GM23338 (cell line): Measurements from ENCODE around the gene ORC2. TPM values are rescaled to one million over a fixed set of nuclear protein-coding genes. Genes with fewer than 3 reads are reported as not detected.

Experiments used
- ATAC-seq: fragments of 200-7000 bp; cut with Tn5 transposase; 3 replicates; pipeline ENCODE4 v1.9.1; 2020
- DNase-seq: peaks from one replicate; pipeline ENCODE4 v3.0.0-alpha.2; 2015; ENCODE audit warnings: low spot score
- H2AFZ ChIP-seq: fragments of 200-600 bp; sonication (generic); 2 replicates; pipeline ENCODE4 v1.8.0; 2016; ENCODE audit warnings: antibody characterized with exemption, mild to moderate bottlenecking, moderate library complexity
- H3F3A ChIP-seq: fragments of 200-600 bp; sonication (generic); replicated peaks from 2 replicates; pipeline ENCODE4 v1.8.0; 2017; ENCODE audit warnings: antibody characterized with exemption, mixed run types, low read depth
- H3K27ac ChIP-seq: fragments of 200-600 bp; sonication (generic); 2 replicates; pipeline ENCODE4 v1.6.1; 2016; ENCODE audit warnings: low read depth
- H3K27me3 ChIP-seq: fragments of 200-600 bp; sonication (generic); 2 replicates; pipeline ENCODE4 v1.8.0; 2016; ENCODE audit warnings: mild to moderate bottlenecking, mixed run types, moderate library complexity; ENCODE audit not compliant: insufficient read depth
- H3K36me3 ChIP-seq: fragments of 200-600 bp; sonication (generic); 2 replicates; pipeline ENCODE4 v1.8.0; 2016; ENCODE audit warnings: mild to moderate bottlenecking; ENCODE audit not compliant: insufficient read depth
- H3K4me1 ChIP-seq: fragments of 200-600 bp; sonication (generic); 2 replicates; pipeline ENCODE4 v1.8.0; 2016; ENCODE audit warnings: mild to moderate bottlenecking, moderate library complexity; ENCODE audit not compliant: insufficient read depth
- H3K4me2 ChIP-seq: fragments of 200-600 bp; sonication (generic); 2 replicates; pipeline ENCODE4 v1.7.1; 2017; ENCODE audit warnings: mixed run types
- H3K4me3 ChIP-seq: fragments of 200-600 bp; sonication (generic); 2 replicates; pipeline ENCODE4 v1.6.1; 2016; ENCODE audit warnings: mixed run types
- H3K79me2 ChIP-seq: fragments of 200-600 bp; sonication (generic); replicated peaks from 2 replicates; pipeline ENCODE4 v1.8.0; 2017; ENCODE audit warnings: mild to moderate bottlenecking; ENCODE audit not compliant: insufficient read depth
- H3K9me2 ChIP-seq: fragments of 200-600 bp; sonication (generic); 2 replicates; pipeline ENCODE4 v1.8.0; 2017; ENCODE audit not compliant: insufficient read depth
- H4K20me1 ChIP-seq: fragments of 200-600 bp; sonication (generic); replicated peaks from 2 replicates; pipeline ENCODE4 v1.8.0; 2017; ENCODE audit warnings: mild to moderate bottlenecking; ENCODE audit not compliant: insufficient read depth
- H3K27ac Mint-ChIP-seq: 2 replicates; pipeline ENCODE4 v1.8.0; 2020; ENCODE audit warnings: inconsistent platforms, mild to moderate bottlenecking, moderate library complexity, mixed read lengths
- H3K27me3 Mint-ChIP-seq: 3 replicates; pipeline ENCODE4 v1.8.0; 2022; ENCODE audit warnings: low read depth, mild to moderate bottlenecking, moderate library complexity, mixed read lengths, inconsistent platforms; ENCODE audit not compliant: insufficient read depth, poor library complexity
- H3K36me3 Mint-ChIP-seq: 3 replicates; pipeline ENCODE4 v1.8.0; 2021; ENCODE audit warnings: low read depth, mild to moderate bottlenecking, inconsistent platforms, moderate library complexity, mixed read lengths
- H3K4me1 Mint-ChIP-seq: 3 replicates; pipeline ENCODE4 v1.8.0; 2020; ENCODE audit warnings: mild to moderate bottlenecking, inconsistent platforms, mixed read lengths
- H3K4me3 Mint-ChIP-seq: 3 replicates; pipeline ENCODE4 v1.8.0; 2021; ENCODE audit warnings: moderate library complexity, mild to moderate bottlenecking, inconsistent platforms, mixed read lengths
- H3K9me3 Mint-ChIP-seq: 3 replicates; pipeline ENCODE4 v1.8.0; 2020; ENCODE audit warnings: moderate library complexity, mild to moderate bottlenecking, inconsistent platforms, mixed read lengths
- CREB1 ChIP-seq: fragments of 250-450 bp; sonication (Bioruptor Pico); IDR thresholded peaks from 2 replicates; pipeline ENCODE4 v1.5.0; 2020; ENCODE audit warnings: low read depth, mild to moderate bottlenecking, moderate library complexity
- ETS1 ChIP-seq: IDR thresholded peaks from 2 replicates; pipeline ENCODE4 v1.6.1; 2016; ENCODE audit warnings: antibody characterized with exemption
- EZH2 ChIP-seq: fragments of 200-600 bp; sonication (generic); IDR thresholded peaks from one replicate; pipeline ENCODE4 v1.8.0; 2017; ENCODE audit warnings: antibody characterized with exemption, mild to moderate bottlenecking, low read depth; ENCODE audit not compliant: unreplicated experiment
- EZH2phosphoT487 ChIP-seq: fragments of 200-600 bp; sonication (generic); IDR thresholded peaks from one replicate; pipeline ENCODE4 v1.8.1; 2018; ENCODE audit warnings: antibody characterized with exemption; ENCODE audit not compliant: unreplicated experiment
- JUNB ChIP-seq: IDR thresholded peaks from one replicate; pipeline ENCODE4 v1.6.1; 2016; ENCODE audit warnings: antibody characterized with exemption; ENCODE audit not compliant: unreplicated experiment
- NANOG ChIP-seq: IDR thresholded peaks from 2 replicates; pipeline ENCODE4 v1.6.1; 2016; ENCODE audit warnings: antibody characterized with exemption, borderline replicate concordance
- POLR2AphosphoS5 ChIP-seq: IDR thresholded peaks from 2 replicates; pipeline ENCODE4 v1.6.1; 2016; ENCODE audit warnings: antibody characterized with exemption, low read depth
- STAT1 ChIP-seq: IDR thresholded peaks from one replicate; pipeline ENCODE4 v1.6.1; 2016; ENCODE audit warnings: antibody characterized with exemption; ENCODE audit not compliant: unreplicated experiment
- ZNF114 ChIP-seq: fragments of 250-450 bp; sonication (Bioruptor Pico); IDR thresholded peaks from 2 replicates; pipeline ENCODE4 v1.5.0; 2020; ENCODE audit warnings: mild to moderate bottlenecking, moderate library complexity
- ZNF331 ChIP-seq: fragments of 250-450 bp; sonication (Bioruptor Pico); IDR thresholded peaks from 2 replicates; pipeline ENCODE4 v1.5.0; 2020; ENCODE audit warnings: low read depth, mild to moderate bottlenecking, moderate library complexity
- ZNF462 ChIP-seq: fragments of 250-450 bp; sonication (Bioruptor Pico); IDR thresholded peaks from 2 replicates; pipeline ENCODE4 v1.5.0; 2020; ENCODE audit warnings: mild to moderate bottlenecking, moderate library complexity
- polyA plus RNA-seq: library from polyadenylated mRNA; unstranded; fragments of >200 nt; fragmentation: Nextera tagmentation; extraction: Ambion mirVana; gene quantifications from 2 replicates; pipeline ENCODE4 v1.2.1, GENCODE V29; 2016
- total RNA-seq: library from RNA; depleted of rRNA; stranded (reverse); fragments of >200 nt; shearing (Covaris generic); gene quantifications from 2 replicates; pipeline ENCODE4 v1.2.3, GENCODE V29; 2014
- TF ChIP-seq, protein P1 (sequence below): IDR thresholded peaks from one replicate; pipeline ENCODE4 v1.6.1; 2018; ENCODE audit warnings: antibody characterized with exemption; ENCODE audit not compliant: unreplicated experiment
- TF ChIP-seq, protein P2 (sequence below), 2 experiments: fragments of 200-600 bp in 1 of 2; sonication (generic) in 1 of 2; conservative IDR thresholded peaks; 2 replicates each; pipeline versions ENCODE4 v1.5.1 to v1.6.1; 2016 to 2017; ENCODE audit warnings: antibody characterized with exemption in 2 of 2, low read depth in 2 of 2, mild to moderate bottlenecking in 2 of 2, moderate library complexity in 1 of 2

Gene ORC2
- total and polyA plus RNA-seq, 2 experiments from 2014 or later: 26.1 to 42.0 TPM

GRCh38 chr2:200922439-200922838 is 41.0 kb downstream of the ORC2 start:
- no peak overlapping the region for H3K4me3 Mint-ChIP-seq
- no peaks in the 10 kb centered on the region for H3K4me1 ChIP-seq
- TF ChIP-seq ZNF462 (CRISPR knock-in tag): no peak
- TF ChIP-seq EZH2: no peak
- TF ChIP-seq, protein P1, sequence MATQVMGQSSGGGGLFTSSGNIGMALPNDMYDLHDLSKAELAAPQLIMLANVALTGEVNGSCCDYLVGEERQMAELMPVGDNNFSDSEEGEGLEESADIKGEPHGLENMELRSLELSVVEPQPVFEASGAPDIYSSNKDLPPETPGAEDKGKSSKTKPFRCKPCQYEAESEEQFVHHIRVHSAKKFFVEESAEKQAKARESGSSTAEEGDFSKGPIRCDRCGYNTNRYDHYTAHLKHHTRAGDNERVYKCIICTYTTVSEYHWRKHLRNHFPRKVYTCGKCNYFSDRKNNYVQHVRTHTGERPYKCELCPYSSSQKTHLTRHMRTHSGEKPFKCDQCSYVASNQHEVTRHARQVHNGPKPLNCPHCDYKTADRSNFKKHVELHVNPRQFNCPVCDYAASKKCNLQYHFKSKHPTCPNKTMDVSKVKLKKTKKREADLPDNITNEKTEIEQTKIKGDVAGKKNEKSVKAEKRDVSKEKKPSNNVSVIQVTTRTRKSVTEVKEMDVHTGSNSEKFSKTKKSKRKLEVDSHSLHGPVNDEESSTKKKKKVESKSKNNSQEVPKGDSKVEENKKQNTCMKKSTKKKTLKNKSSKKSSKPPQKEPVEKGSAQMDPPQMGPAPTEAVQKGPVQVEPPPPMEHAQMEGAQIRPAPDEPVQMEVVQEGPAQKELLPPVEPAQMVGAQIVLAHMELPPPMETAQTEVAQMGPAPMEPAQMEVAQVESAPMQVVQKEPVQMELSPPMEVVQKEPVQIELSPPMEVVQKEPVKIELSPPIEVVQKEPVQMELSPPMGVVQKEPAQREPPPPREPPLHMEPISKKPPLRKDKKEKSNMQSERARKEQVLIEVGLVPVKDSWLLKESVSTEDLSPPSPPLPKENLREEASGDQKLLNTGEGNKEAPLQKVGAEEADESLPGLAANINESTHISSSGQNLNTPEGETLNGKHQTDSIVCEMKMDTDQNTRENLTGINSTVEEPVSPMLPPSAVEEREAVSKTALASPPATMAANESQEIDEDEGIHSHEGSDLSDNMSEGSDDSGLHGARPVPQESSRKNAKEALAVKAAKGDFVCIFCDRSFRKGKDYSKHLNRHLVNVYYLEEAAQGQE: no peak
- TF ChIP-seq EZH2phosphoT487: no peak
- TF ChIP-seq, protein P2, sequence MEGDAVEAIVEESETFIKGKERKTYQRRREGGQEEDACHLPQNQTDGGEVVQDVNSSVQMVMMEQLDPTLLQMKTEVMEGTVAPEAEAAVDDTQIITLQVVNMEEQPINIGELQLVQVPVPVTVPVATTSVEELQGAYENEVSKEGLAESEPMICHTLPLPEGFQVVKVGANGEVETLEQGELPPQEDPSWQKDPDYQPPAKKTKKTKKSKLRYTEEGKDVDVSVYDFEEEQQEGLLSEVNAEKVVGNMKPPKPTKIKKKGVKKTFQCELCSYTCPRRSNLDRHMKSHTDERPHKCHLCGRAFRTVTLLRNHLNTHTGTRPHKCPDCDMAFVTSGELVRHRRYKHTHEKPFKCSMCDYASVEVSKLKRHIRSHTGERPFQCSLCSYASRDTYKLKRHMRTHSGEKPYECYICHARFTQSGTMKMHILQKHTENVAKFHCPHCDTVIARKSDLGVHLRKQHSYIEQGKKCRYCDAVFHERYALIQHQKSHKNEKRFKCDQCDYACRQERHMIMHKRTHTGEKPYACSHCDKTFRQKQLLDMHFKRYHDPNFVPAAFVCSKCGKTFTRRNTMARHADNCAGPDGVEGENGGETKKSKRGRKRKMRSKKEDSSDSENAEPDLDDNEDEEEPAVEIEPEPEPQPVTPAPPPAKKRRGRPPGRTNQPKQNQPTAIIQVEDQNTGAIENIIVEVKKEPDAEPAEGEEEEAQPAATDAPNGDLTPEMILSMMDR (conservative IDR thresholded peaks at IDR 0.05; ENCODE audit: low read depth in 2 of 2): no peak
- TF ChIP-seq CREB1 (CRISPR knock-in tag): no peak
- no peak for TF ChIP-seq ZNF331 (CRISPR knock-in tag)
- TF ChIP-seq NANOG: no peak
- no peak for TF ChIP-seq ZNF114
- TF ChIP-seq ETS1: no peak
- TF ChIP-seq POLR2AphosphoS5: no peak
- TF ChIP-seq JUNB: no peak
- no peak for TF ChIP-seq STAT1
- H3K9me3 Mint-ChIP-seq: no peaks in the 10 kb centered on the region
- H4K20me1 ChIP-seq: no peaks in the 10 kb centered on the region
- H3F3A ChIP-seq: 0 out of 2 replicates have a peak, but pooled peaks cover 3% of the 10 kb centered on the region
- no peaks in the 10 kb centered on the region for H3K9me2 ChIP-seq
- no peak overlapping the region for H3K4me3 ChIP-seq
- no peak overlapping the region for H3K4me2 ChIP-seq
- no peaks in the 10 kb centered on the region for H3K4me1 Mint-ChIP-seq
- H3K79me2 ChIP-seq: no peaks in the 10 kb centered on the region
- peaks cover 71% of the 10 kb centered on the region for H3K36me3 ChIP-seq
- H2AFZ ChIP-seq: no peak overlapping the region
- ATAC-seq: no peak
- H3K27ac Mint-ChIP-seq: no peak overlapping the region
- H3K36me3 Mint-ChIP-seq: peaks cover 59% of the 10 kb centered on the region
- no peaks in the 10 kb centered on the region for H3K27me3 ChIP-seq
- DNase-seq: no peak
- H3K27ac ChIP-seq: no peak overlapping the region
- no peaks in the 10 kb centered on the region for H3K27me3 Mint-ChIP-seq
